ENCODE measurements around the gene HPS4. TPM values are rescaled to one million over a fixed set of nuclear protein-coding genes. Genes with fewer than 3 reads are reported as not detected.

Gene HPS4
- total and polyA plus RNA-seq, 10 of the 15 experiments (the other 5 are each of a cell fraction or from before 2014, with no cell fraction given): 11.7 to 36.7 (median 30.8) TPM

- H3K36me3 ChIP-seq (ENCODE audit: control insufficient read depth in 2 of 2, insufficient read depth in 2 of 2, low read length in 1 of 2): peaks cover 3 to 7% of the 10 kb centered on the region in 2 experiments; a peak in 3 of 4 replicates
- POLR2A ChIA-PET: no interaction called here
- H3K79me2 ChIP-seq (ENCODE audit: control insufficient read depth, insufficient read depth, low read length): peaks cover 1% of the 10 kb centered on the region
- DNase-seq (ENCODE audit: low read depth, low spot score): no peak
- no peak overlapping the region for H3K4me2 ChIP-seq (ENCODE audit: control insufficient read depth, insufficient read depth)
- no peak overlapping the region for H3K4me3 ChIP-seq
- H3K27ac ChIP-seq (ENCODE audit: control insufficient read depth, insufficient read depth): no peak overlapping the region
- H4K20me1 ChIP-seq (ENCODE audit: control insufficient read depth, insufficient read depth): no peaks in the 10 kb centered on the region
- no peak for FAIRE-seq
- no peak for ATAC-seq
- CTCF ChIA-PET: interaction anchor here (1.3 to 1.6 kb wide), 2 partner anchors 10 to 14 kb away, joined by 4 to 5 read pairs; no protein-coding TSS in a partner anchor
- H3K4me1 ChIP-seq (ENCODE audit: control insufficient read depth, insufficient read depth, low read length): no peaks in the 10 kb centered on the region
- no TSS peak for BruUV-seq (replicated peaks)
- H3K9ac ChIP-seq (ENCODE audit: control insufficient read depth, insufficient read depth, low read length): no peak overlapping the region
- no peak for TF ChIP-seq SIX5 (IDR thresholded peaks at IDR 0.05; ENCODE audit: low read depth, low read length, severe bottlenecking)
- TF ChIP-seq FOXK2 (IDR thresholded peaks at IDR 0.05): no peak
- TF ChIP-seq SMAD1 (IDR thresholded peaks at IDR 0.05; ENCODE audit: low read depth, partially characterized antibody): no peak
- no peak for TF ChIP-seq MEF2A (IDR thresholded peaks at IDR 0.05; ENCODE audit: insufficient read depth, low read depth, low read length)
- TF ChIP-seq ZSCAN29 (IDR thresholded peaks at IDR 0.05): no peak
- TF ChIP-seq CBFB (IDR thresholded peaks at IDR 0.05; ENCODE audit: low read depth): no peak
- no peak for TF ChIP-seq EED (IDR thresholded peaks at IDR 0.05; ENCODE audit: low read depth)
- TF ChIP-seq ZNF207 (IDR thresholded peaks at IDR 0.05; ENCODE audit: borderline replicate concordance): no peak
- TF ChIP-seq EZH2 (IDR thresholded peaks at IDR 0.05; ENCODE audit: borderline replicate concordance, control insufficient read depth, low read depth, low read length): no peak
- TF ChIP-seq CTCF (IDR thresholded peaks at IDR 0.05 in 2 of 3, conservative IDR thresholded peaks at IDR 0.05 in 1 of 3; ENCODE audit: control insufficient read depth in 2 of 3, extremely low read depth in 1 of 3, insufficient read depth in 1 of 3, low read depth in 3 of 3, low read length in 3 of 3): no peak
- TF ChIP-seq, protein P1, sequence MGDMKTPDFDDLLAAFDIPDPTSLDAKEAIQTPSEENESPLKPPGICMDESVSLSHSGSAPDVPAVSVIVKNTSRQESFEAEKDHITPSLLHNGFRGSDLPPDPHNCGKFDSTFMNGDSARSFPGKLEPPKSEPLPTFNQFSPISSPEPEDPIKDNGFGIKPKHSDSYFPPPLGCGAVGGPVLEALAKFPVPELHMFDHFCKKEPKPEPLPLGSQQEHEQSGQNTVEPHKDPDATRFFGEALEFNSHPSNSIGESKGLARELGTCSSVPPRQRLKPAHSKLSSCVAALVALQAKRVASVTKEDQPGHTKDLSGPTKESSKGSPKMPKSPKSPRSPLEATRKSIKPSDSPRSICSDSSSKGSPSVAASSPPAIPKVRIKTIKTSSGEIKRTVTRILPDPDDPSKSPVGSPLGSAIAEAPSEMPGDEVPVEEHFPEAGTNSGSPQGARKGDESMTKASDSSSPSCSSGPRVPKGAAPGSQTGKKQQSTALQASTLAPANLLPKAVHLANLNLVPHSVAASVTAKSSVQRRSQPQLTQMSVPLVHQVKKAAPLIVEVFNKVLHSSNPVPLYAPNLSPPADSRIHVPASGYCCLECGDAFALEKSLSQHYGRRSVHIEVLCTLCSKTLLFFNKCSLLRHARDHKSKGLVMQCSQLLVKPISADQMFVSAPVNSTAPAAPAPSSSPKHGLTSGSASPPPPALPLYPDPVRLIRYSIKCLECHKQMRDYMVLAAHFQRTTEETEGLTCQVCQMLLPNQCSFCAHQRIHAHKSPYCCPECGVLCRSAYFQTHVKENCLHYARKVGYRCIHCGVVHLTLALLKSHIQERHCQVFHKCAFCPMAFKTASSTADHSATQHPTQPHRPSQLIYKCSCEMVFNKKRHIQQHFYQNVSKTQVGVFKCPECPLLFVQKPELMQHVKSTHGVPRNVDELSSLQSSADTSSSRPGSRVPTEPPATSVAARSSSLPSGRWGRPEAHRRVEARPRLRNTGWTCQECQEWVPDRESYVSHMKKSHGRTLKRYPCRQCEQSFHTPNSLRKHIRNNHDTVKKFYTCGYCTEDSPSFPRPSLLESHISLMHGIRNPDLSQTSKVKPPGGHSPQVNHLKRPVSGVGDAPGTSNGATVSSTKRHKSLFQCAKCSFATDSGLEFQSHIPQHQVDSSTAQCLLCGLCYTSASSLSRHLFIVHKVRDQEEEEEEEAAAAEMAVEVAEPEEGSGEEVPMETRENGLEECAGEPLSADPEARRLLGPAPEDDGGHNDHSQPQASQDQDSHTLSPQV (IDR thresholded peaks at IDR 0.05): no peak
- TF ChIP-seq PAX5 (IDR thresholded peaks at IDR 0.05; ENCODE audit: borderline replicate concordance, low read depth, low read length): no peak
- no peak for TF ChIP-seq CHD2 (IDR thresholded peaks at IDR 0.05; ENCODE audit: borderline replicate concordance, low read depth, low read length)
- WGBS (ENCODE audit: insufficient coverage, insufficient replicate concordance, low lambda C conversion rate, missing lambda C conversion rate): 94% methylated on average over 8 of the region's 8 CpGs
- intact Hi-C loops (cut with micrococcal nuclease; ENCODE audit: unreplicated experiment) (no loop called here), in situ Hi-C loops (cut with MboI) (no loop called here)
- no peak overlapping the region for H2AFZ ChIP-seq (ENCODE audit: control insufficient read depth, low read depth, low read length)
- no peaks in the 10 kb centered on the region for H3K27me3 ChIP-seq (replicated peaks in 1 of 2; ENCODE audit: control insufficient read depth in 2 of 2, insufficient read depth in 2 of 2, low read length in 1 of 2)
- H3K9me3 ChIP-seq (replicated peaks; ENCODE audit: control insufficient read depth, insufficient read depth, low read length): no peaks in the 10 kb centered on the region
- RAD21 ChIA-PET (ENCODE audit: unreplicated experiment): no interaction called here
- SMC1A ChIA-PET (ENCODE audit: uncharacterized antibody, unreplicated experiment): no interaction called here
Observed at GRCh38 chr22:26444777-26445176, 38.8 kb downstream of the HPS4 start.

Data from GM12878 (cell line).